SK-MEL-5 (cell line): ENCODE results near the gene THSD7A. TPM values are rescaled to one million over a fixed set of nuclear protein-coding genes. Genes with fewer than 3 reads are reported as not detected.

Experiments
- DNase-seq: peaks from one replicate; pipeline ENCODE4 v3.0.0-alpha.2; 2016; ENCODE audit warnings: low read depth, low spot score
- in situ Hi-C: cut with HindIII; loops from 2 replicates; pipeline ENCODE4 v1.10.0; 2016; ENCODE audit warnings: low sequenced_read_pairs, high pct_unique_total_duplicates, low pct_unique_long_range_greater_than_20kb
- total RNA-seq: library from RNA; depleted of rRNA; stranded (reverse); fragments of >200 nt; shearing (Covaris generic); gene quantifications from 2 replicates; pipeline ENCODE4 v1.2.3, GENCODE V29; 2014

Gene THSD7A
- total RNA-seq, 1 experiment from 2014 or later = 0.45 TPM

DNA sequence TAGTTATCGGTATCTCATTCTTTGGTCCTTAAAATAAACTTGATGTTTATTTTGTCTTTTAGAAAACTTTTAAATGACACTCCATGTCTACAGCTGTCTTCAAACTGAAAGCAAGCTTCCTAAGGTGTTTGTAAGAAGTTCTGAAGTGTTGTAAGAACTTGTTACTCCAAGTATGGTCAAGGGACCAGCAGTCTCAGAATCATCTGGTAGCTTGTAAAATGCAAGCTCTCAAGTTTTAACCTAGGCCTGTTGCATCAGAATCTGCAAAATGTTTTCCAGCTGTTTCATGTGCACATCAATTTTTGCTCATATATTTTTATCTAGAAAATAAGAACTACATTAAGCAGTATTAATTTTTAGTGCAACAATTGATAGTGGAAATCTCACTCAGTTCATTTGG is 104.1 kb downstream of the THSD7A start:
- DNase-seq = no peak
- in situ Hi-C loops = no loop called here

GRCh38 chr7:11726794-11727155 is 105.2 kb downstream of the THSD7A start:
- in situ Hi-C loops = no loop called here
- no peak for DNase-seq

DNA sequence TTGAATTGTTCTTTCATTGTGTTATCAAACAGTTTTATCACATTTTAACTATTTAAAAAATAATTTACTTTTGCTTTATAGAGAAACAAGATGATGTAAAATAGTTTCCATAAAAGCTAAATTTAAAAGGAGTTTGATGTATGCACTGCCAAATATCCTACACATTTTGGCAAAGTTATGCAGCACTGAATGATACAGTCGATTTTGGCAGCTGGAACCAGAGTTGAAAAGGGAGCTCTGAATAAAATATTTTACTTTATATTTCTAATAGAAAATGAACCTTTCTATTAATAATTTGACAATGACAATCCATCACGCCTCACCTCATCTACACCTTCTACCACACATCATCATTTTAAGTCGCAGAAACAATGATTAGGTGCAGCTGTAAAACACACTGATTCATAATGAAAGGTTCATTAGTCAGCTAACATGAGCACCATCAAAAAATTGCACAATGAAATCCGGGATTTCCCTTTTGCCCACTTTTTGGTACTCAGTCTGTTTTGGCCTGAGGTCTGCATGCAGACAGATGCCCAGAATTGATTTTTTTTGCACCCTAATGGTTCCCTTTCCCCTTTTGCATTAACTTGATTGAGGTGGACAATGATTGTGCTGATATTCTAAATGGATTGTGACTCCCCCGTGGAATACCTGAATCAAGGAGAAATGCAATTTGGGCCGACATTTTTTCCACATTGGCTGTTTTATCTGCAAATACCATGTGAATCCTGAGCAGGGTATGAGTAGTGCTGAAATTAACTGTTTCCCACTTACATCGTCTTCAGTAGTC is 105.8 kb downstream of the THSD7A start:
- in situ Hi-C loops = no loop called here
- DNase-seq = no peak

DNA sequence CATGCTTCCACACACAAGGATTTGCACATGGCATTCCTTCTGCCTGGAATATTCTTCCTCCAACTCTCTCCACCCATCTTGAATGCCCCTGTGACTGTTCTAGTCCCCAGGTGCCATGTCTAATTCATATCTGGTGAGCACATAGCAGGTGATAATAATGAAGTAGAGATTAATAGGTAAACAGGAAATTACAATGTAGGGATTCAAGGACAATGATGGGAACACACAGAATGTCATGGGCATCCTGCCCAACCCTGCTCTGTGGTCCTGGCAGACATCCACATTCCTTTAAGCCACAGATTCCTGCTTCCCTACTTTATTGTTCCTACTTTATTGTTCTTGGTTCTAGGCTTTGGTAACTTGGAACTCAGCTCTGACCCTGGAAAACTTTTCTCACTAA is 115.8 kb downstream of the THSD7A start:
- DNase-seq = no peak

GRCh38 chr7:11714676-11715075 is 117.3 kb downstream of the THSD7A start:
- in situ Hi-C loops = no loop called here
- no peak for DNase-seq

More for the DNA sequence above, 115.8 kb downstream of the THSD7A start:
- in situ Hi-C loops = no loop called here

- DNase-seq = no peak
- in situ Hi-C loops = no loop called here
Observed at GRCh38 chr7:11714205-11714604, 117.8 kb downstream of the THSD7A start.

- DNase-seq = no peak
- in situ Hi-C loops = no loop called here
Observed at GRCh38 chr7:11713352-11713751, 118.6 kb downstream of the THSD7A start.

- in situ Hi-C loops = no loop called here
- no peak for DNase-seq
Observed at GRCh38 chr7:11710377-11710776, 121.6 kb downstream of the THSD7A start.

DNA sequence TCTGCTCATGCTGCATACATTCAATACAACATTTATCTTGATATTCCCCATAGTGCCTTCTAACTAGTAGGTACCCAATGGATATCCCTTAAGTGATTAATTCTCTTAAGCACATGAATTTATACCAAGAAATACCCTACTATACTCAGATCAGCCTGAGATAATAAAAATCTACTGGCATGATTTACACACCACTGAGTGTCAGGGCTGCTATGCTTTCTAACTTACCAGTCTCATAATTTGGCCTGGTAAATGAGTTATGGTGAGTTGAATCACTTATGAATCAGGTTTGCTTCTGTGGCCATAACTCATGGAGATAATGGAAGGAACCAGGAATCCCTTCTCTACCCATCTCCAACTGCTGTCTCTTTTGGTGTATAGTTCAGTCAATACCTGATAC is 122.8 kb downstream of the THSD7A start:
- in situ Hi-C loops = no loop called here
- no peak for DNase-seq

DNA sequence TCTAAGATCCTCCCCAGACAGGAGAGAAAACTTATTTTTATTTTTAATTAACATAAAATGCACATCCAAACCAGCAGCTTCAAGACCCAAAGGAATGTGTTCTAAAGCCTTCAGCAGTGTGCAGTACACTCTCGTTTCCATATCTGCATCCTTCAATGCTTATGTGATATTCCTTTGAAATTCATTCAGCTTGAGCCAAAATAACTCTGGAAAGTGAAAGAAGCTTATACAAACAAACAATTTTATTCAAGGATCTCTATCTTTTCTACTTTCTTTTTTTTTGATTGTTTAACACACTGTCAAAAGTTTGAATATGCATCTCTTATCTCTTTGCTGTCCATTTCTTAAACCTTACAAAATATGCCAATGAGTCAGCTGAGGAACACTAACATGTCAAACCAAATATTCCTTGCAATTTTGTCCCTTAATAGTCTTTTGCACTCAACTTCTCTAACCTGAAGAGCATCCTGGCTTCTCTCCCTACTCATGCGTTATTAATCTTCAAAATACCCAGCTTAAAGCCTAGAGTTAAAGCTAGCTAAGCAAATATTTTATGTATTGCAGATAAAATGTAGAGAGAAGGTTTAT is 124.3 kb downstream of the THSD7A start:
- no peak for DNase-seq
- in situ Hi-C loops = no loop called here

DNA sequence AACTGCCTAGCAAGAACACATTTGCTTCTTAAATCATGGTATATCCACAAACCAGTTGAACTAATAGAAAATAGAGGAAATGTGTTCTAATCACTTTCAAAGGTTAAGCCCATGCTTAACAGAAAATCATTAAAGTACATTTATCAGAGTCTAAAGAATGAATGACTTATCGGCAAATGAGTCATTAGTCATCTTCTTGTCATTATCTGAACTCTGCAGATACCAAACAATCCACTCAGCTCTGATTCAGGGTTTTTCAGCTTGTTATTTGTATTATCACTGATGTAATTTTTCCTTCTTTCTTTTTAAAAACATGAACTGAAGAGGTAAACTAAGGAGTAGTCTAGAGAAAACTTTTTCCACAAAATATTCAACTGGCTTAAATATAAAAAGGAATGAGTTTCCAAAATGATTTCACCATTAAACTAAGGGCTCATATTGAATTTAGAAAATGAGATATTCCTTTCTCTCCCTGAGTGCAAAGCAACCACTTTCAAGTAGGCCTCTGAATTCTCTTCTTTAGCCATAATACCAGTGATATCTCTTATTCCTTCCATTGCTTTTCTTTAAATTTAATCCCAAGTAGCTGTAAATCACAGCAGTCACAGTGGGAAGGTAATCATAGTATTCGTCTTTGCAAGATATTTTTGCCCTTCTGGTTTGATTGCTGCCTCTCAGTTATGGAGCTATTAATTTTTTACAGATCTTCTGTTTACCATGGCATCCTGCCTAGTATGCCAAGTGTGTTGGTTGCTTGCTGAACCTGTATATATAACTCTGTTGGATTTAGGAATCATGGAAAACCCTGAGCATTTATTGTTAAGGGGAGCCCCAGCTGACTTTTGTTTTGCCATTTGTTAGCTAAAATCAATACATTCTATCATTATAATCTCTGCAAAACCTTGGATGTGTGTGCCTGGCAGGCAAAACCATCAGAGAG is 125.1 kb downstream of the THSD7A start:
- in situ Hi-C loops = no loop called here
- DNase-seq = no peak

DNA sequence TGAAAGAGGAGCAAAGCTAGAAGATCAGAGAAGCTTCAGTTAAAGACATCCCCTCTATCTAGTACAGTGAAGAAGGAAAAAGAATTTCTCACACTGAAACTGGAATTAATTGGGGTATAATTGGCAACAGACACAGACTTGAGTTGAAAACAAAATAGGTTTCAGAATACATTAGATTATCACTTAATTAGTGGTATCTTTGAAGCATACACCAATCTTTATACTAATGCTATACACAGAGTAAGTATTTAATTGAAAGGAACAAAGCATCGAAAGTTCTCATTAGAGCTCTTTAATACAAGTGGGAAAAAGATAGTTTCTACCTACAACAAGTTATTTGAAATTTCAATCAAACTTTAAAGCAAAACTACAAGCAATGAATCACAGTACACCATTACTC is 128.2 kb downstream of the THSD7A start:
- no peak for DNase-seq
- in situ Hi-C loops = no loop called here

- DNase-seq = no peak
- in situ Hi-C loops = no loop called here
Observed at GRCh38 chr7:11702938-11703337, 129.1 kb downstream of the THSD7A start.

DNA sequence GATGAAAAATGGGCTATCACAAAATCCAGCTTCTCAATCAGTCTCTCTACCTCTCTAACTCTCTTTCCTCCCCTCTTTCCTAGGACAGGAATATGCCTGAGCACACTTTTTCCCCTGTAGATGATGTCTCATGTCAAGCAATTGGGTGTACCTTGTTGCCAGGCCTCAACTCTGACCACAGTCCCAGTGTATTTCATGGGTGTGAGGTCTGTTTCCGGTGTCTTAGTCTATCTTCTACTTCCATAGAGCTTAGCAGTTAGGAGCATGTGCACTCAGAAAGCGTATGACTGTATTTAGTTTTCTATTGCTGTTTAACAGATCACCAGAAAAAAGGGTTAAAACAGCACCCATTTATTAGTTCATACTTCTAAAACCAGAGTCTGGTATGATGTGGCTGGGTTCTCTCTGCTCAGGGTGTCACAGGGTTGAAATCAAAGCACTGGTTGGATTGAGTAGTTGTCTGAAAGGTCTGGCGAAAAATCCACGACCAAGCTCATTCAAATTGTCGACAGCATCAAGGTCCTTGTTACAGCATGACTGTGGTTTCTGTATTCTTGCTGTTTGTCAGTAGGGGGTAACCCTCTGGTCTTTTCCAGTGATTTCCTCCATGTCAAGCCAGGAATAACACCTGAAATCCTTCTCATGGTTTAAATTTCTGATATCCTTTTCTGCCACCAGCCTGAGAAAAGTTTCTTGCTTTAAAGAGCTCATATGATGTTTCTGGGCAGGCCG is 130.0 kb downstream of the THSD7A start:
- no peak for DNase-seq
- in situ Hi-C loops = no loop called here

GRCh38 chr7:11699666-11700065 is 132.3 kb downstream of the THSD7A start:
- in situ Hi-C loops = no loop called here
- DNase-seq = no peak

DNA sequence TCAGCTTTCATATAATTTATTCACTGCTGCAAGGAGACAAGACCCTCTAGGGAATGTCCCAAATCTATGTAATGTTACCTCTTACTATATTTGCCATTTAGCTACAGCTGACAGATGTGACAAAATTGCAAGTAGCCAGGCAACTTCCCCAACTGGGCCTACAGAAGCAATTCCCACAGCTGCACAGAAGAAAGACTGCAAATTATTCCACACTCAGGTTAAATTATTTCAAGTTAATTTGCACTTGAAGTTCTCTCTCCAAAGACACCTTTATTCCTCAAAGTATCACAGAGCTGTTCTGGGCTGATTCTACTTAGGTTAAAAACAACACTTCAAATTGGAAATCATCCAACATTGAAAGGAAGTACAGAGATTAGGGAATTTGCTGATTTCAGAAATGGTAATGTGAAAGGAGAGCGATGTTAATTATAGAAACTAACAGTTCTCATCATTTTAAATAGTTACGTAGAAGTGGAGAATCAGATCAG is 133.6 kb downstream of the THSD7A start:
- in situ Hi-C loops = no loop called here
- no peak for DNase-seq

DNA sequence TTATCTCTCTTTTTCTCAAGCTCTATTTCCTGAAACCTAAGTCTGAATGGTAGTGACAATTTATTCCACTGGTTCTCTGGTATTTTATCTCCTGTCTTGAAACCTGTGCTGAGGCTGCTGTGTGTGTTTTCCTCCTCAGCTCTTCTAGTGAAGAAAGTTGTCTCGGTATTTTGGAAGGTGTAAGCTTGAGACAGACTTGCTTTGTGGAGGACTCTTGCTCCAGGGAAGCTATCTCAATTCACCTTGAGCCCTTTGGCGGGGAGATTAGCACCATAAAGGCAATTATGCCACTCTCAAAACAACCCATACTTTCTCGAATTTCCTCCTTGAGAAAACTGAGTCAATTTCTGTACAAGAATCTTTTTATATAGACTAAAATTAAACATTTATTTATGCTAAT is 141.6 kb downstream of the THSD7A start:
- in situ Hi-C loops = no loop called here
- no peak for DNase-seq

DNA sequence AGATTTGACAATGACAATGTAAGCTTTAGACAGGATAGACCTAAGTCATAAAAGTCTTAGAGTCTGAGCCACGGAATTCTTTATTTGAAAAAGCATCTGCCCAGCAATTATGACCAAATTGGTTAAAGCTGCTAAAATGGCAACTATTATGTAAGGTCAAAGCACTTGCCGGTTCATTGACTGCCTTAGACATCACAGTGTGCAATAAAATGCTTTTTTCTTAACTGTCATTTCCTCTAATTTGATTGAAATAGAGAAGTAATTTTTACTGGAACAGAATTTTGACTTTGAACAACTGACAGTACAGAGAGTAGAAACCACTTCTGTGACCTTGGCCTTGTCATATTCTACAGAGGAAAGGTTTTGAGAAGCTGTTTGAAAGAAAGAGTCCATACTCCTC is 142.9 kb downstream of the THSD7A start:
- in situ Hi-C loops = no loop called here
- no peak for DNase-seq
